Hematopoietic multipotent progenitor cell (in vitro differentiated cells): Measurements from ENCODE around the gene NEK4. TPM values are rescaled to one million over a fixed set of nuclear protein-coding genes. Genes with fewer than 3 reads are reported as not detected.
A peak's percentile ranks its signal among the peaks of the same experiment; 100 is the strongest.

ENCODE experiments used
- DNase-seq, 3 donors: peaks; one replicate each; pipeline ENCODE4 v3.0.0-alpha.2; 2011 to 2015; ENCODE audit warnings: low read depth in 2 of 3, low spot score in 2 of 3
- total RNA-seq: library from RNA; depleted of rRNA; stranded (reverse); fragments of >200 nt; gene quantifications from one replicate; pipeline ENCODE4 v1.2.3, GENCODE V29; 2012

The NEK4 gene
- total RNA-seq, 1 donor: 12.1 TPM

DNA sequence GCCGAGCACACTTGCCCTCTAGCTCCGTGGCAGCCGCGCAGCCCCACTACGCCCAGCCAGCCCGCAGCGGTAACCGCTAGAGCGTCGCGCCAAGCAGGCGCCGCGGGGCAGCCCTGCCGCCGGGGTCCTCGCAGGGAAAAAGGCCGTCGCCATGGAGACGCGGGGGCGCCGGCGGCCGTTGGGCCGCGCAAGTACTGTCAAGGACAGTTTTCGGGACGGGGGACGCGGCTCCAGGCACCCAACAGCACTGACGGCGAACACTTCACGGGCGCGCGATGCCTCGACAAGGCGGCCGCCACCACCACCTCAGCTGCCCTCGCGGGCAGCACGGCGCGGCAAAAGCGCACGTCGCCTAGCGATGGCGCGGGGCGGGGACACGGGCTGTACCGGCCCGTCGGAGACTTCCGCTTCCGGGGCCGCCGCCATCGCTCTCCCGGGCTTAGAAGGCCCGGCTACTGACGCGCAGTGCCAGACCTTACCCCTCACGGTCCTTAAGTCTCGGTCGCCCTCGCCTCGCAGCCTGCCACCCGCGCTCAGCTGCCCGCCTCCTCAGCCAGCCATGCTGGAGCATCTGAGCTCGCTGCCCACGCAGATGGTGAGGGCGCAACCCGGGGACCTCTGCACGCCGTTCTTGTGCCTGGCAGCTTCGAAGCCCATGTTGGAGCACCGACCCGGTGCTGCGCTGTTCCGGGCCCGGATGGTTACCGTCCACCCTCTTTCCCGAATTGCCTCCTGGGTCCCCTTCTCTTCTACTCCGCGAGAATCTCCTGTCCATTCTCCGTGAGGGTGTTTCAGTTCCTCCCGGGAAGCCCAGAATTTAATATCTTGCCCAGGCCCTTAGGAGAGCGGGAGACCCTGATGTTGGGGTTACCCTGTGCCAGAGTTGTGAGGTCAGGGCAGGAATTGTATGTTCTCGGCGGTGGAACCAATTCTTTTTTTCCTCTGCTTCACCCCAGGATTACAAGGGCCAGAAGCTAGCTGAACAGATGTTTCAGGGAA, 64.8 kb downstream of the NEK4 start, which contains the start of the genes GLT8D1 and SPCS1:
TSS of gene GLT8D1 (minus strand) at position 104 of the 999 bp plus-strand sequence. CDS start 5,331 bp downstream, outside the sequence.
TSS of gene SPCS1 (plus strand) at position 419 of the 999 bp plus-strand sequence. CDS start at position 560, 141 bp downstream.
- peak; percentile 88 to 95 (median 89) for DNase-seq

DNA sequence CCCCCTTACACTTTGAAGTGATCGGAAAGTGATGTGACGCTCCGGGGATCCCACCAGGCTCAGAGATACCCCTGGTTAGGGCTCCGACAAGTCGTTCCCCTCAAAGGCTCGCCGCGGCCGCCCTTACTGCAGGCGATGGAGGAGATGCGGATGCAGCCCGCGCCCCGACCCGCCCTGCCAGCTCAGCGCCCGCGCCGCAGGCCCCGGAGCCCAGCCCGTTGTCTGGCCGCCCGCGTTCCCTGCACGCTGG, 65.4 kb downstream of the NEK4 start:
- no peak for DNase-seq

DNA sequence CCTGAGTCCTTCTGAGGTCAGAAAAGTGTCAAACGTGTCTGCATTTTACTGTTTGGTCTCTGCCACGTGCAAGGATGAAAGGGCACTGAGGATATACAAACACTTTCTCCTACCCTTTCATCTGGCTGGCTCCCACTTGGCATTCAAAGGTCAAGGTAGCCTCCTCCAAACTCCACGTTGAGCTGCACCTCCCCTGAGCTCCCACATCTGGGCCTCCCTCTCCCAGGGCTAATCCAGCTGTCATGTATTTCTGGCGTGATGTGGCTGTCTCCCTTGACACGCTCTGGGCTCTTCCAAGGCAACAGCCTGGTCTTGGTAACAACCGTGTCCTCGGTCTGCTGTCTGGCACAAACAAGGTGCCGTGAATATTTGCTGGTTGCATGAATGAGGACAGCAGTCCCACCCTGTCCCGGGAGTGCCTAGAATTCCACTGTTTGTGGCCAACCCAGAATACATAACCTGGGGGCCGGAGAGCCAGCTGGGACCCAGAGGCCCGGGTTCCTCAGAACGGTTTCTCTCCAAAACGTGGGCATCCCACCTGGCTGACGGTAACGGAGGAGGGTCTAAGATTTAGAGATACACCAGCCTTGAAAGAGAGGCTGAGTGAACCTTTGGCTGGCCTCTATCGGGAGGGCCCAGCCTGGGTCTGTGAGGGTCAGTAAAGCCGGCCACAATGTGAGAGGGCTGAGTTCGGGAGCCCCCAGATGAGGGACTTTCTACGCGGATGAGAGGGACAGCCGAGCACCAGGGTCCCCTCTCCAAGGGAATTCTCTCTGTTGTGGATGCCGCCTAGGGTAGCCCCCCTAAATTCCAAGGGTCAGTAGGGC, 65.9 kb downstream of the NEK4 start:
- DNase-seq: no peak

DNA sequence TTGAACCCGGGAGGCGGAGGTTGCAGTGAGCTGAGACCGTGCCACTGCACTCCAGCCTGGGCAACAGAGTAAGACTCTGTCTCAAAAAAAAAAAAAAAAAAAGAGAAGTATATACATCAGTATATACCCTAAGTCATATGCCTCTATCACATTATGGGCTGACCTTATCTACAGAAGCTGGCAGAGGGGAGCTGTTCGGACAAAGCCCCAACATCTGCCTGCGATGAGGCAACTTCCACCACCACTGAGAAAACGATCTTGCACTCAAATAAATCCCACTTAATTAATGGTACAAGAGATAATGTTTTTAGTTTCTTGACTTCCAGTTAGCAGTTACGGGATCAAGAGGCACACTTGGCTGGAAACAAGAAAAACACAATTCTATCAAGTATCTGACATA, 67.4 kb downstream of the NEK4 start:
- DNase-seq: no peak

DNA sequence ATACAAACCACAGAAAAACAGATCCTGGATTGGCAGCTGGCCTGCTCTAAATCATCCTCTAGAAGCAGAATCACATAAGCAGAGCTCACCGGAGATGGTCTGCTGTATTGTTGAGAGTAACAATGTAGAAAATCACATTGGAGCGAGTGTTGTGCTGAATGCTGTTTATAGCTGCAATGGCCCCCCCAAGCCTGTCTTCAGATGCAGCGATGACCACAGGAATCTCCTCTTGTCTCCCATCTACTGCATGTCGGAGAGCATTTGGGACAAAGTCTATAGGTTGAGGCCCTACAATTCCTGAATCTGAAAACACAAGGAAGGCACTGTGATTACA, 73.1 kb downstream of the NEK4 start:
- no peak for DNase-seq

DNA sequence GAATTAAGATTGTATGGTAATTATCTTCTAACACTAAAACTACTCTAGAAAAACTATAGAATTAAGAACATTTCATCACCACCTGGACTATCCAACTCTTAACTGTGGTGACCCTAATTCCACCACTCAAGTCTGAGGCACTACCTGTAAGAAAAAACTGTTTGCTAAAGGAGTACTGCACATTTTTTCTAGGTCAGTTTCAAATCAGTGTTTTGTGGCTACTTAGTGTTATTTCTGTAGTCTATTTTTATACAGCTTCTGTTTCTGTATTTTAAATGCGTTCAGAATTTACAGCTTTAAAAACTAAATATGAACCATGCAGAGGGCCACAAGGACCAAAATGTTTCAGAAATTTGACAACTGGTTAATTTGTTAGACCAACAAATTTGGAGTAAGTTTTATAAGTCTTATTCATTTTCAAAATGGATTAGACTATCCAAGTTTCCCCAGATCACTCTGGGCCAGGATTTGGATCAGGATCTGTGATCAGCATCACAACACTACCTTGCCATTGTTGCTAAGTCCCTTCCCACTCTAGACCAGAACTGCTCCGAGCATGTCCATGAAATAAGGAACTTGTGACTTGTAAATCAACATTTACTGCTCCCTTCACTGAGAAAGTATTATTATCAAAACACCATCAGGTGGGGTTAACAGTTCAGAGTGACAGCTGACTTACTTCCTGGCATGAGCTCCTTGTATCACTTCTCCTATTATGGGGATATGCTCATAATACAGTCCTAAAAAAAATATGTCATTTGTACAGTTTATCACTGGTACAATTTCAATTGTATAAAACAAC, 73.7 kb downstream of the NEK4 start:
- no peak for DNase-seq

DNA sequence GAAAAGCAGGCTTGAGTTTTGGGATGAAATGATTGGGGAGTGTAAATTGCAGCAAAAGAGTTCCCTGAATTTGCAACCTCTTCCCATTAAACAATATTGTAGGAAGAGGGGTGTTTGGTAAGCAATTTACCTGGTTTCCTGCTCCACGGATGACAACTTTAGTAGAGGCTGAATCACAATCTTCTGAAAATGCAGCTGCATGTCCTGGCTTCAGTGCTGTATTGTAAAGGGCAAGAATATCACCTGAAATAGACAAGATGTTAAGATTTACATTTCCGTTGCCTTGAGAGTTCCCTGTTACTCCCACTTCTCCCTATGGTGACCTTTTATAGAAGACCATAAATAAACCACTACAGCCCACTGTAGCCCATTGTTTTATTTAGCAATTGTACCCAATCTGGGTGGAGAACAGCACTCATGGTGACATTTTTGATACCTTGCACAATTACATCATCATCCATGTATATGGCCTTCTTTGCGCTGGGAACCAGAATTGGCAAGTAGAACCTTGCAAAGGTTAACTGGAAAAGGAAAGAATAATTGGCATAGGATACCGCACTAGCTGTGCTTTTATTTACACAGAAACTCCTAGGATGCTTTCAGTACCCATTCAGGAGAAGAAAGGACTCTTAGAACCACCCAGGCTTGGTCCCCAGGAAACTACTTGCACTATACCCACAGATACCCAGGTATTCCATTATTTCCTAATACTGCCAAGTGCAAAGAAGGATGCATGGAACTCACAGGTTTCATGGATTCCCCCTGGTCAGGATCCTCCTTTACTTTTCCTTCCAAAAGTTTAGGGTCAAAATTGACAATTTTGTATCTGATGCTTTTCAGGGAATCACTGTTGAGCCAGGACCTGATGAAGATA, 74.7 kb downstream of the NEK4 start:
- DNase-seq: no peak

DNA sequence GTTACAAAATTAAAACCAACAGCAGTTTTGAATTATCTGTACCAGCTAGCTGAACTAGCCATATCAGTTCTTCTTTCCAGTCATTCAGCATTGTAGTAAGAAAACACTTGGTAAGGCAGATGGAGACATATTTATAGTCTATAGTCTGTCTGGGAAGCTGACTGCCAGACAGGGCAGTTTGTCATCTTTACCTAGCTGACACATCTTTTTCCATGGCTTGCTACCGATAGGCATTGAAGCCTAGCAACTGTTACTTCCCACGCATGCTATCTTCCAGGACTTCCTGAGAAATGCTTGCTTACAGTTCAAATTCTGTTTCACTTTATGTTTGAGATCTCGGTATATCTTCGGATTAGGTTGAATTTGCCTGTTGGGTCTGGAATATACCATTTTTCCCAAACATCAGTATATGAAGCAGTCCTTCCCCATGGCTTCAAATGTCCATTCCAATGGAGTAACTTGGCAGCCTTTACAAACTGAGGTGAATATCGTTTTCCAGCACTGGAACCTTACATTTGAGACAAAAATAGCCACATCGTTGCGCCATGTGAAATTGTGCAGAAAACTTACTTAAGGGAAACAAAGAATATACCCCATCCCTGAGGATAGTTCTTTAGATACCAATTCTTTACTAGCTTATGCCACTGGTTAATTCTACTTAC, 76.1 kb downstream of the NEK4 start:
- no peak for DNase-seq

DNA sequence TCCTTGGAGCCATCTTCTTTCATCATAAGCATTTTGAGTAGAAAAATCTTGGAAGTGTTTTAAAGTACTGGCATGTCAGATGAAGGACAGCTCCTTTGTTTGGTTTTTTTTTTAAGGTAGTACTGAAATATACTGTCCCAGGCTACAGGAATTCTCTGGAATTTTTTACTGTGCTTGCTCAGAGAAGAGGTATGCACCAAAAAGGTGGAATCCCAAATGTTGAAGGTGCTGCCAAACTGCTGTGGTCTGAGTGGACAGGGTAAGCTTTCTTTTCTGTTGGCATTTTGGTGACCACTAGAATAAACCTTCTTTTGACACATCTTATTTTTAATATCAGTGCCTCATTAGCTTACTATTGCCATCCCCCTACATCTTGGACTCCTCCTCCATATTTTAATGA, 77.7 kb downstream of the NEK4 start:
- no peak for DNase-seq

DNA sequence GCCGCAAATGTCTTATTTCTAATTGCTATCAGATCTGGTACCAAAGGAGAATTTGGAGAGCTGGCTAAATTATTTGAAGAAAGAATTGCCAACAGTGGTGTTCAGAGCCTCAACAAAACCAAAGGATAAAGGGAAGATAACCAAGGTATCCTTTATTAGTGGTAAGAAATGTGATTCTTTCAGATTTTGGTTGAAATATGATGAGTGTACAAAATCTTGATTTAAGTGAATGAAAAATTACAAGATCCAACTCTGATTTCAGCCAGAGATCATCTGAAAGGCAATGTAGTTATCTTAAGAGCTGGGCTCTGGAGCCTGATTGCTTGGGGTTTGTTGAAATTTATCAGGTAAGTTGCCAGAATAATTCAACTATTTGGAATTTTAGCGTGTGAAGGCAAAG, 80.2 kb downstream of the NEK4 start:
- DNase-seq: no peak

DNA sequence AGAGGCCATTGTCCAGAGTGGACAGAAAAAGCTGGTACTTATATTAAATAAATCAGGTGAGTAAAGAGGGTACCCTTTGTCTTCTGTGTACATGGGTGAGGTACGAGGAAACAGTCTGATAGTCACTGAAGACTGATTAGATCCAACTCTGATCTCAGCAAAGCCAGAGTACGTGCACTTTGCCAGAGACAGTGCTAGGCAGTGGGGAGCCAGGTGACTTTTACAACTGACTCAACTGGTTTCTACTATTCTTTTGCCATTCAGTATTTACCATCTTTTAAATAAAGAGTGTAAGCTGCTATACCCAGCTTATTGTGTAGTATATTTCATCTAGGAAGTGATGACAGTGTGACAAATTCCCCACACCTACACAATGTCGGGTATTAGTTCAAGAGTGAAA, 81.6 kb downstream of the NEK4 start:
- DNase-seq: no peak

DNA sequence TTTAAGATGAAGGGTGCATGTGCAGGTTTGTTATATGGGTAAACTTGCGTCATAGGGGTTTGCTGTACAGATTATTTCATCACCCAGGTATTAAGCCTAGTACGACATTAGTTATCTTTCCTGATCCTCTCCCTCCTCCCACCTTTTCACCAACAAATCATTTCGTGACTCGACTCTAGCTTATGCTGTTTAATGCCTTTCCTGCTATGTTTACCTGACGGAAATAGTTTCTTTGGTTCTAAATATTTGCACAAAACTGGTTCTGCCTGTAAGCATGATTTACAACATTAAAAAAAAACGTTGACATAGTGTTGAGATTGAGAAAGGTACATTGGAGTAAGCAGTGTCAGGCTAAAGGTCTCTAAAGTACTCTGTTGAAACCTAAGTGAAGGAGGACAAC, 82.5 kb downstream of the NEK4 start:
- no peak for DNase-seq

DNA sequence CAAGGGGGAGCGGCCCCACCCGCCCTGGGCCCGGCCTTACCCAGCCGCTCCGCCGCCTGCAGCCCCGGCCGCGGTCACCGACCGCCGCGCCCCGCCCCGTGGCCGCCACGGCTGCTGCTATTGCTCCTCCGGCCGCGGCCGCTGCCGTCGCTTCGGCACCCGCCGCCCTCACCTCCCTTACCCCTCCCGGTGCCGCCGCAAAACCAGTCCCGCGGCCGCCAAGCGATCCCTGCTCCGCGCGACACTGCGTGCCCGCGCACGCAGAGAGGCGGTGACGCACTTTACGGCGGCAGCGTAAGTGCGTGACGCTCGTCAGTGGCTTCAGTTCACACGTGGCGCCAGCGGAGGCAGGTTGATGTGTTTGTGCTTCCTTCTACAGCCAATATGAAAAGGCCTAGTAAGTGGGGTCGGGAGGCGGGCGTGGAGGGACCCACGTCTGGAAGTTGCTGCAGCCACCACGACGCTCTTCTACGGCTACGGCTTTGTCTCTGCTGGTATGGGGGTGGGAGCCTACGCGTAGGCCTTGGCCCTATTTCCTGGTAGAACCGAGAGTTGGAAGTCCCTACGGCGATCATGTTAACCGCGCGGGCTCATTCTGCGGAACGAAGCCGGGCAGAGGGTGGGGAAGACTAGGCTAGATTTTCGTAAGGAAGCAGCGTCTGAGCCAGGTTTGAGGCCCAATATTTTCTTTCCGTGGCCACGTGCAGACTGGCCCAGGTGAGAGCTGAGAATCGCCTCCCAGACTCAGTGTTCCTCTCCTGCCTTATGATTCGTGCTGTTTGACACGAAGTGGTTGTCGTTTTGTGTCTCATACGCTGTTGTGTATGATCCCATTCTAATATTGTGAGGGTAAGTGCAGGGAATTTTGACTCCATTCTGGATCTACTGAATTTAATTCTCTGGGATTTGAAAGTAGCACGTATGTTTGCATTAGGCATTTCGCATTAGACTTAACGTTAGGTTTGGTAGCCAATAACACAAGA, 84.7 kb downstream of the NEK4 start, which contains the start of the genes GNL3 and PBRM1:
TSS of gene GNL3 (plus strand) at position 324 of the 983 bp plus-strand sequence. CDS start at position 385, 61 bp downstream.
TSS of gene PBRM1 (minus strand) at position 205 of the 983 bp plus-strand sequence.
- peak; percentile 89 to 97 (median 95) for DNase-seq

DNA sequence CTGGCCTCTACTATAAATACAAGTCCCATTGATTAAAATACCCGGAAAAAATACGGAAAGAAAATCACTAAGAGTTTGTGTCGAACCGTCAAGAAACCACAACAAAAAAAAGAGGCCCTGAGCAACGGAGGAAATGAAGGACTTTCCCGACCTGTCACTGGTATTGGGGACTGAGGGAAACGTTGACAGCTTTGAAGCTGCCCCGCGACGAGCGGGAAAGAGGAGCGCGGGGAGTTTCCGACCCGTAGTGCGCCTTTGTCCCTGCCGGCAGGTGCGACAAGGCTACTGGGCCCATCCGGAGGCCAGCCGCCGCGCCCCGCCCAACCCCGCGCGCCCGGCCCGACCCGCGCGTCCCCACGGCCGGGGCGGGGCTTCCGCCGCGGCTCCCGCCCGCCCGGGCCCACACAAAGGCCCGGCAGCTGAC, 85.4 kb downstream of the NEK4 start:
- DNase-seq: peak; percentile 54 to 78 (median 78)

DNA sequence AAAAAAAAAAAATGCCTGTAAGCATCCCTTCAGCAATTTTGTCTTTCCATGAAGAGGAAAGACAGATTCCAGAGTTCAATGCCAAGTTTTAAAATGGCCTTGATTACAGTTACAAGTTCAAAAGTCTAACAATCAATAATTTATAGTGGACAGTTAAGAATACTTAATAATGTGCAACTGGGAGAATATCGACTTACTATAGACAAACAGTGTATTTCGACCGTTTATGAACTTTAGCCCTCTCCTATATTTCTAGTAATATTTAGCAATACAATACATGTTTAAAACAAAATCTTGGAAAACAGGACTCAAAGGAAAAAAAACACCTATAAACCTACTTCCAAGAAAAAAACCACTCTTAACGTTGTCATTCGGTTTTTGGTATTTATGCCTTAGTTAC, 86.6 kb downstream of the NEK4 start:
- no peak for DNase-seq

DNA sequence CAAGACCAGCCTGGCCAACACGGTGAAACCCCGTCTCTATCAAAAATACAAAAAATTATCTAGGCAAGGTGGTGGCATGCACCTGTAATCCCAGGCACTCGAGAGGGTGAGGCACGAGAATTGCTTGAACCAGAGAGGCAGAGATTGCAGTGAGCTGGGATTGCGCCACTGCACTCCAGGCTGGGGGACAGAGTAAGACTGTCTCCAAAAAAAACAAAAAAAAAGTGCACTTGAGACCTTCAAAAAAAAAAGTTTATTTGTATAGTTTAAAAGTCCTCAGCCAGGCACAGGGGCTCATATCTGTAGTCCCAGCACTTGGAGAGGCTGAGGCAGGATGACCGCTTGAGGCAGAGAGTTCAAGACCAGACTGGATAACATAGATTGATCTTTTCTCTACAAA, 87.1 kb downstream of the NEK4 start:
- DNase-seq: no peak

DNA sequence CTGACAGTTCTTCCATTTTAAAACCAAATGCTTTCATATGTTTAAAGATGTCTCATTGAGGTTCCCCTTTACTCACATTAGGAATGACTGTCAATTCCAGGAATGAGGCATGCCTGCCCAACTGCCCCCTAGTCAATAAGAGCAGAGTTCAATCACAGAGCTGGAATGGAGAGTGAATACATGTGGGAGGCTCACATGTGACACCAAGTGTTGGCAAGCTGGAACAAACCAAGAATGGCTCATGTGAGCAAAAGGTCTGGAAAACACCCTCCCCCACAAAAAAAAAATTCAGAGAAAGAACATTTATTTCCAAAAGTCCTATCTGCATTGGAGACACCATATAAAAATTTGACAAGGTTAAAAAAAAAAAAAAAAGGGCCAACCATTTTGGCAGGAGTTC, 88.7 kb downstream of the NEK4 start:
- peak in 1 of 3 donors; percentile 33 for DNase-seq

DNA sequence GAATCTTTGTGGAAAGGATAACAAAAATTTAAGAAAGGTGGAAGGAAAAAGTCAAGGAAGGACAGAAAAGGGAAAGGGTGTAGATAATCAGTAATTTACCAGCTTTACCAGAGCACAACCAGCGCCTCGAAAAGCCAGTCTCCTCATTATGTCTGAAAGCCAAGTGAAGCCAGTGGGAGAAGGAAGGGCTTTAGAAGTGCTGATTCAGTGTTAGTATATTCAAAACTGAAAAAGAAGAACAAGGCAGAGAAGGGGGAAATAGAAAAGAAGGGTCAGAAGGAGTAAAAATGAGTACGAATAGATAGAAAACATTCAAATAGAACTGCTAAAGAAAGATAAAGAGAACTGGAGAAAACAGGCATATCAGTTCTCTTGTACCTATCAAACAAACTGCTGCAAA, 89.1 kb downstream of the NEK4 start:
- no peak for DNase-seq
